GM19025 (cell line): ENCODE measurements around the gene PAFAH2.
"Not testable (repeated sequence)": the region's sequence is repeated elsewhere in the genome, so short reads cannot be mapped to it uniquely, and the experiment has no call there.

Experiments
- ATAC-seq: cut with Tn5 transposase; IDR thresholded peaks from one replicate; pipeline ENCODE4 v1.9.1; 2021; ENCODE audit warnings: mild to moderate bottlenecking, low read depth, moderate library complexity; ENCODE audit not compliant: unreplicated experiment

Gene PAFAH2

GRCh38 chr1:25944986-25945385, 52.9 kb downstream of the PAFAH2 start:
- ATAC-seq: no peak

- ATAC-seq: not testable (repeated sequence)
Observed at GRCh38 chr1:25943511-25943910, 54.4 kb downstream of the PAFAH2 start.

- ATAC-seq: no peak
Observed at GRCh38 chr1:25936947-25937346, 60.9 kb downstream of the PAFAH2 start.

GRCh38 chr1:25933479-25934365, 64.1 kb downstream of the PAFAH2 start:
- ATAC-seq: no peak

- not testable (repeated sequence) for ATAC-seq
Observed at GRCh38 chr1:25932811-25933400, 65.0 kb downstream of the PAFAH2 start.

- no peak for ATAC-seq
Observed at GRCh38 chr1:25932321-25932720, 65.5 kb downstream of the PAFAH2 start.

- no peak for ATAC-seq
Observed at GRCh38 chr1:25929016-25929415, 68.8 kb downstream of the PAFAH2 start.

GRCh38 chr1:25927521-25928265, 70.2 kb downstream of the PAFAH2 start:
- no peak for ATAC-seq

- ATAC-seq: no peak
Observed at GRCh38 chr1:25926731-25927496, 70.9 kb downstream of the PAFAH2 start.

- ATAC-seq: no peak
Observed at GRCh38 chr1:25924454-25924853, 73.4 kb downstream of the PAFAH2 start.

- no peak for ATAC-seq
Observed at GRCh38 chr1:25922971-25923552, 74.8 kb downstream of the PAFAH2 start.

- no peak for ATAC-seq
Observed at GRCh38 chr1:25922056-25922970, 75.5 kb downstream of the PAFAH2 start.

GRCh38 chr1:25918615-25919014, 79.2 kb downstream of the PAFAH2 start:
- ATAC-seq: no peak

- ATAC-seq: no peak
Observed at GRCh38 chr1:25917996-25918395, 79.9 kb downstream of the PAFAH2 start.

- no peak for ATAC-seq
Observed at GRCh38 chr1:25916460-25916859, 81.4 kb downstream of the PAFAH2 start.

GRCh38 chr1:25914074-25914995, 83.5 kb downstream of the PAFAH2 start:
- no peak for ATAC-seq

GRCh38 chr1:25913206-25913605, 84.7 kb downstream of the PAFAH2 start:
- ATAC-seq: no peak
